H54 (cell line): ENCODE results near the gene SLITRK4.

Experiments used
- DNase-seq: peaks from one replicate; pipeline ENCODE4 v3.0.0; 2011; ENCODE audit warnings: low spot score, mixed read lengths; ENCODE audit not compliant: insufficient read length
- FAIRE-seq: peaks from 3 replicates; lab custom pipeline; 2011; peaks lifted over from hg19 to GRCh38; lab: Jason Lieb, UNC
- POLR2A ChIP-seq: IDR thresholded peaks from 2 replicates; pipeline ENCODE4 v1.6.1; 2011; ENCODE audit warnings: low read depth, mild to moderate bottlenecking, low read length

The SLITRK4 gene

GRCh38 chrX:143632625-143633410 lies 3.1 kb downstream of the SLITRK4 start:
- no peak for DNase-seq
- TF ChIP-seq POLR2A, result no peak
- FAIRE-seq, result no peak

- FAIRE-seq, result no peak
- DNase-seq, result no peak
- no peak for TF ChIP-seq POLR2A
These were observed 12.2 kb downstream of the SLITRK4 start for GRCh38 chrX:143623657-143624056.

- no peak for DNase-seq
- FAIRE-seq, result no peak
- no peak for TF ChIP-seq POLR2A
These were observed 14.6 kb downstream of the SLITRK4 start for GRCh38 chrX:143621276-143621675.

GRCh38 chrX:143615851-143616250 lies 20.1 kb downstream of the SLITRK4 start:
- FAIRE-seq (no peak), DNase-seq (no peak)
- TF ChIP-seq POLR2A, result no peak

GRCh38 chrX:143601809-143602208 lies 34.1 kb downstream of the SLITRK4 start:
- no peak for DNase-seq
- no peak for FAIRE-seq
- TF ChIP-seq POLR2A, result no peak

GRCh38 chrX:143581240-143581639 lies 54.7 kb downstream of the SLITRK4 start:
- no peak for DNase-seq
- FAIRE-seq, result no peak
- no peak for TF ChIP-seq POLR2A

- no peak for TF ChIP-seq POLR2A
- FAIRE-seq (no peak), DNase-seq (no peak)
These were observed 55.6 kb downstream of the SLITRK4 start for GRCh38 chrX:143580266-143580665.
